ENCODE data around the gene IL17RC.
"Not testable (repeated sequence)": the region's sequence is repeated elsewhere in the genome, so short reads cannot be mapped to it uniquely, and the experiment has no call there.

The IL17RC gene

DNA sequence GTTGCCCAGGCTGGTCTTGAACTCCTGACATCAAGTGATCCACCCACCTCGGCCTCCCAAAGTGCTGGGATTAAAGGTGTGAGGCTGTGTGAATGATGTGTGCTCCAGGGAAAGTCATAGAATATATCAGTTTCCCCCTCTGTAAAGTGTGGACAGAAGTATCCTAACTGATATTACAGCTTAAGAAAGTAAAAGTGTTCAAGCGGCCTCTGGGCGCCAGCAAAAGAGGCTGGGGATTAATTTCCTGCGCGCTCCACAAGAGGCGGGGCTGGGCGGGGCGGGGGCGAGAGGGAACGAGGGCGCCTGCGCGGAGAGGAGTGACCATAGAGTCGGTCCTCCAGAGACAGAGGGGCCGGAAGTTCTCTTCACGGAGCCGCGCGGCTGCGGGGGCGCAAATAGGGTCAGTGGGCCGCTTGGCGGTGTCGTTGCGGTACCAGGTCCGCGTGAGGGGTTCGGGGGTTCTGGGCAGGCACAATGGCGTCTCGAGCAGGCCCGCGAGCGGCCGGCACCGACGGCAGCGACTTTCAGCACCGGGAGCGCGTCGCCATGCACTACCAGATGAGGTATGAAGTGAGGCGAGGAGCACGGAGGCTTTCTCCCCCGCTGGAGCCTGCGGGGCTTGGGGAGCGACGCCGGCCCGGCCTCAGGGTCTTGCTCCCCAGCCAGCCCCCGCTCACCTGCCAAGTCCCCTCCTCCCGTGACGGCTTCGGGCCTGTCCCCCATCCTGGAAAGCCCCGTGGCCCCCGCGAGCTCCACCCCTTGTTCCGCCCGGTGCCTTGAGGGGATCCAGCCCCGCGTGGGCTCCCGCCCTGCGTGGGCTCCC is 26.4 kb upstream of the IL17RC start, which contains the start of gene JAGN1:
TSS of gene JAGN1 (plus strand) at position 362 of the 823 bp plus-strand sequence. CDS start at position 475, 113 bp downstream.
- peaks cover 8% of the 10 kb centered on the region; the same call in 1 of the 2 replicates for H3F3A ChIP-seq (ENCODE audit: low read depth)
- H3K4me2 ChIP-seq (ENCODE audit: low read depth, low read length, poor library complexity, severe bottlenecking): peak within 1 kb of the TSS; percentile 90
- no peaks in the 10 kb centered on the region for H3K9me3 ChIP-seq (ENCODE audit: insufficient read depth, low read depth, low read length)
- H3K4me1 ChIP-seq (ENCODE audit: insufficient read depth, low read length, poor library complexity, severe bottlenecking): peaks cover 29% of the 10 kb centered on the region
- no peaks in the 10 kb centered on the region for H3K9me2 ChIP-seq (replicated peaks; ENCODE audit: low read depth, low read length)
- no peaks in the 10 kb centered on the region for H3K27me3 ChIP-seq (ENCODE audit: insufficient read depth, low read length, poor library complexity, severe bottlenecking)
- peaks cover 28% of the 10 kb centered on the region for H4K20me1 ChIP-seq (ENCODE audit: insufficient read depth, low read length, poor library complexity, severe bottlenecking)
- H3K79me2 ChIP-seq (ENCODE audit: insufficient read depth, low read length): peaks cover 40% of the 10 kb centered on the region
- no peaks in the 10 kb centered on the region; the same call in 1 of the 2 replicates for H3K36me3 ChIP-seq (ENCODE audit: insufficient read depth, low read length)
- H3K4me3 ChIP-seq (ENCODE audit: low read length, poor library complexity, severe bottlenecking): peak within 1 kb of the TSS; percentile 95
- peak within 1 kb of the TSS; percentile 94 for H2AFZ ChIP-seq (ENCODE audit: low read length)
- H3K9ac ChIP-seq (ENCODE audit: low read depth, low read length, poor library complexity, severe bottlenecking): peak within 1 kb of the TSS; percentile 92
- TF ChIP-seq, protein P1, sequence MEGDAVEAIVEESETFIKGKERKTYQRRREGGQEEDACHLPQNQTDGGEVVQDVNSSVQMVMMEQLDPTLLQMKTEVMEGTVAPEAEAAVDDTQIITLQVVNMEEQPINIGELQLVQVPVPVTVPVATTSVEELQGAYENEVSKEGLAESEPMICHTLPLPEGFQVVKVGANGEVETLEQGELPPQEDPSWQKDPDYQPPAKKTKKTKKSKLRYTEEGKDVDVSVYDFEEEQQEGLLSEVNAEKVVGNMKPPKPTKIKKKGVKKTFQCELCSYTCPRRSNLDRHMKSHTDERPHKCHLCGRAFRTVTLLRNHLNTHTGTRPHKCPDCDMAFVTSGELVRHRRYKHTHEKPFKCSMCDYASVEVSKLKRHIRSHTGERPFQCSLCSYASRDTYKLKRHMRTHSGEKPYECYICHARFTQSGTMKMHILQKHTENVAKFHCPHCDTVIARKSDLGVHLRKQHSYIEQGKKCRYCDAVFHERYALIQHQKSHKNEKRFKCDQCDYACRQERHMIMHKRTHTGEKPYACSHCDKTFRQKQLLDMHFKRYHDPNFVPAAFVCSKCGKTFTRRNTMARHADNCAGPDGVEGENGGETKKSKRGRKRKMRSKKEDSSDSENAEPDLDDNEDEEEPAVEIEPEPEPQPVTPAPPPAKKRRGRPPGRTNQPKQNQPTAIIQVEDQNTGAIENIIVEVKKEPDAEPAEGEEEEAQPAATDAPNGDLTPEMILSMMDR (conservative IDR thresholded peaks at IDR 0.05; ENCODE audit: low read length): no peak
- TF ChIP-seq EZH2phosphoT487 (IDR thresholded peaks at IDR 0.05; ENCODE audit: borderline replicate concordance): no peak

DNA sequence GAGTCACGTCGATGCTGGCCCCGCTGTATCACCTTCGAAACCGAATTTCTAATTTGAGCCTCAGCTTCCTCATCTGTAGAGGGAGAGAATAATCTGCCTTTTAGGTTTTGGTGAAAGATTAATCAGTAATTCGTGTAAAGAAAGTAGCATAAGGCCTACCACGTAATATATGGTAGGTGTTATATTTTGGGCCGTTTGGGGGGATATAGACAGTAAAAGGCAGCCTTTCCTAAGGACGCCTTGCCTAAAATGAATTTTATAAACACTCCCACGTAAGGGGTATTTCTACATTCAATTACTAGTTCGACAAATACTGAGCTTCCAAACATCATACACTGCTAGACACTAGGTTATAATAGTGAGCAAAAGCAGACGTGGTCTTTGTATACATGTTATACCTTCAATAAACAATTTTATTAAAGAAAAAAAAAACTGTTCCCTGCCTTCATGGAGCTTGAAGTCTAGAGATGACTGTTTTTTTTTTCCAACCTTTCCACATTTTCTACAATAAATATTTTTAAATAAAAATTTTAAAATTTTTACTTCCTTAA is 25.8 kb upstream of the IL17RC start:
- peak overlapping the region; percentile 94 for H2AFZ ChIP-seq (ENCODE audit: low read length)
- H3K4me3 ChIP-seq (ENCODE audit: low read length, poor library complexity, severe bottlenecking): peak overlapping the region; percentile 95
- H3K79me2 ChIP-seq (ENCODE audit: insufficient read depth, low read length): peaks cover 45% of the 10 kb centered on the region
- TF ChIP-seq, protein P1 (conservative IDR thresholded peaks at IDR 0.05; ENCODE audit: low read length): no peak
- TF ChIP-seq EZH2phosphoT487 (IDR thresholded peaks at IDR 0.05; ENCODE audit: borderline replicate concordance): no peak
- H3K4me1 ChIP-seq (ENCODE audit: insufficient read depth, low read length, poor library complexity, severe bottlenecking): peaks cover 29% of the 10 kb centered on the region
- H3K9me2 ChIP-seq (replicated peaks; ENCODE audit: low read depth, low read length): no peaks in the 10 kb centered on the region
- peaks cover 28% of the 10 kb centered on the region for H4K20me1 ChIP-seq (ENCODE audit: insufficient read depth, low read length, poor library complexity, severe bottlenecking)
- peaks cover 8% of the 10 kb centered on the region; the same call in 1 of the 2 replicates for H3F3A ChIP-seq (ENCODE audit: low read depth)
- H3K27me3 ChIP-seq (ENCODE audit: insufficient read depth, low read length, poor library complexity, severe bottlenecking): no peaks in the 10 kb centered on the region
- no peaks in the 10 kb centered on the region for H3K9me3 ChIP-seq (ENCODE audit: insufficient read depth, low read depth, low read length)
- H3K36me3 ChIP-seq (ENCODE audit: insufficient read depth, low read length): no peaks in the 10 kb centered on the region; the same call in 1 of the 2 replicates
- peak overlapping the region; percentile 90 for H3K4me2 ChIP-seq (ENCODE audit: low read depth, low read length, poor library complexity, severe bottlenecking)
- H3K9ac ChIP-seq (ENCODE audit: low read depth, low read length, poor library complexity, severe bottlenecking): peak overlapping the region; percentile 92

DNA sequence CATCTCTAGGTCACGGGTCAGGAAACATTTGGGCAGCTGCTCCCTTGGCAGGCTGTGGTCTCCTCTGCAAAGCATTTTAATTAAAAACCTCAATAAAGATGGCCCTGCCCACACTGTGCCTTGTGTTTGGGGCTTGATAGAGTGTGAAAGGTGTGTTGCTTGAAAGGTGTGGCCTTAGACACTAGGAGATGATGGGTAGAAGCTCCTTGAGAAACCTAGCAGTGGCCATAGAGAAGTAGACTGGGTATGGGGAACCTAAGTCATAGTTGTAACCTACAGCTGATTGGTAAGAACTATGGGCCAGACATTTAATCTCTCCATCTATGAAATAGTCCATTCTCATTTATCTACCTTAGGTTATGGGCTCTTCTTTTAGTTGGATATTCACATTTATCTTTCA is 23.2 kb upstream of the IL17RC start:
- peak overlapping the region; percentile 90 for H3K4me2 ChIP-seq (ENCODE audit: low read depth, low read length, poor library complexity, severe bottlenecking)
- no peak overlapping the region for H2AFZ ChIP-seq (ENCODE audit: low read length)
- no peak for TF ChIP-seq EZH2phosphoT487 (IDR thresholded peaks at IDR 0.05; ENCODE audit: borderline replicate concordance)
- TF ChIP-seq, protein P1 (conservative IDR thresholded peaks at IDR 0.05; ENCODE audit: low read length): no peak
- peaks cover 36% of the 10 kb centered on the region for H3K4me1 ChIP-seq (ENCODE audit: insufficient read depth, low read length, poor library complexity, severe bottlenecking)
- no peaks in the 10 kb centered on the region for H3K9me2 ChIP-seq (replicated peaks; ENCODE audit: low read depth, low read length)
- no peak overlapping the region for H3K9ac ChIP-seq (ENCODE audit: low read depth, low read length, poor library complexity, severe bottlenecking)
- peak overlapping the region; percentile 5 for H3K4me3 ChIP-seq (ENCODE audit: low read length, poor library complexity, severe bottlenecking)
- no peaks in the 10 kb centered on the region for H3K27me3 ChIP-seq (ENCODE audit: insufficient read depth, low read length, poor library complexity, severe bottlenecking)
- no peaks in the 10 kb centered on the region; the same call in 1 of the 2 replicates for H3K36me3 ChIP-seq (ENCODE audit: insufficient read depth, low read length)
- H3K9me3 ChIP-seq (ENCODE audit: insufficient read depth, low read depth, low read length): no peaks in the 10 kb centered on the region
- H3K79me2 ChIP-seq (ENCODE audit: insufficient read depth, low read length): peaks cover 47% of the 10 kb centered on the region
- H4K20me1 ChIP-seq (ENCODE audit: insufficient read depth, low read length, poor library complexity, severe bottlenecking): peaks cover 28% of the 10 kb centered on the region
- peaks cover 8% of the 10 kb centered on the region; the same call in 1 of the 2 replicates for H3F3A ChIP-seq (ENCODE audit: low read depth)

DNA sequence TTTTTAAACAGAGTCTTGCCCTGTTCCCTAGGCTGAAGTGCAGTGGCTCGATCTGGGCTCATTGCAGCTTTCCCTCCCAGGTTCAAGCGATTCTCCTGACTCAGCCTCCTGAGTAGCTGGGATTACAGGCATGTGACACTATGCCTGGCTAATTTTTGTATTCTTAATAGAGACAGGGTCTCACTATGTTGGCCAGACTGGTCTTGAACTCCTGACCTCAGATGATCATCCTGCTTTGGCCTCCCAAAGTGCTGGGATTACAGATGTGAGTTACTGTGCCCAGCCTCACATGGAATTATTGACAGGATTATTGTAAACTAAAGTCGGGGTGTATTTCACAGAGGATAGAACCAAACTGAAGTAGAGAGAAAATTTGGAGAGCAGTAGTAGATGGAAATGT is 21.2 kb upstream of the IL17RC start:
- H3K27me3 ChIP-seq (ENCODE audit: insufficient read depth, low read length, poor library complexity, severe bottlenecking); H3K4me3 ChIP-seq (ENCODE audit: low read length, poor library complexity, severe bottlenecking); H3K9ac ChIP-seq (ENCODE audit: low read depth, low read length, poor library complexity, severe bottlenecking); H2AFZ ChIP-seq (ENCODE audit: low read length); H3K9me2 ChIP-seq (replicated peaks; ENCODE audit: low read depth, low read length); H3K36me3 ChIP-seq (ENCODE audit: insufficient read depth, low read length); H3F3A ChIP-seq (ENCODE audit: low read depth); H3K4me2 ChIP-seq (ENCODE audit: low read depth, low read length, poor library complexity, severe bottlenecking); H3K9me3 ChIP-seq (ENCODE audit: insufficient read depth, low read depth, low read length): not testable (repeated sequence)
- peaks cover 28% of the 10 kb centered on the region for H4K20me1 ChIP-seq (ENCODE audit: insufficient read depth, low read length, poor library complexity, severe bottlenecking)
- peaks cover 43% of the 10 kb centered on the region for H3K79me2 ChIP-seq (ENCODE audit: insufficient read depth, low read length)
- peaks cover 33% of the 10 kb centered on the region for H3K4me1 ChIP-seq (ENCODE audit: insufficient read depth, low read length, poor library complexity, severe bottlenecking)

Data from Loucy (cell line).